Medulla oblongata (tissue), 1 donor: ENCODE results near the gene EFNB2.

Experiments
- DNase-seq: peaks from one replicate; pipeline ENCODE4 v3.0.0-alpha.2; 2015; ENCODE audit errors: extremely low spot score

The EFNB2 gene, protein sequence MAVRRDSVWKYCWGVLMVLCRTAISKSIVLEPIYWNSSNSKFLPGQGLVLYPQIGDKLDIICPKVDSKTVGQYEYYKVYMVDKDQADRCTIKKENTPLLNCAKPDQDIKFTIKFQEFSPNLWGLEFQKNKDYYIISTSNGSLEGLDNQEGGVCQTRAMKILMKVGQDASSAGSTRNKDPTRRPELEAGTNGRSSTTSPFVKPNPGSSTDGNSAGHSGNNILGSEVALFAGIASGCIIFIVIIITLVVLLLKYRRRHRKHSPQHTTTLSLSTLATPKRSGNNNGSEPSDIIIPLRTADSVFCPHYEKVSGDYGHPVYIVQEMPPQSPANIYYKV

DNA sequence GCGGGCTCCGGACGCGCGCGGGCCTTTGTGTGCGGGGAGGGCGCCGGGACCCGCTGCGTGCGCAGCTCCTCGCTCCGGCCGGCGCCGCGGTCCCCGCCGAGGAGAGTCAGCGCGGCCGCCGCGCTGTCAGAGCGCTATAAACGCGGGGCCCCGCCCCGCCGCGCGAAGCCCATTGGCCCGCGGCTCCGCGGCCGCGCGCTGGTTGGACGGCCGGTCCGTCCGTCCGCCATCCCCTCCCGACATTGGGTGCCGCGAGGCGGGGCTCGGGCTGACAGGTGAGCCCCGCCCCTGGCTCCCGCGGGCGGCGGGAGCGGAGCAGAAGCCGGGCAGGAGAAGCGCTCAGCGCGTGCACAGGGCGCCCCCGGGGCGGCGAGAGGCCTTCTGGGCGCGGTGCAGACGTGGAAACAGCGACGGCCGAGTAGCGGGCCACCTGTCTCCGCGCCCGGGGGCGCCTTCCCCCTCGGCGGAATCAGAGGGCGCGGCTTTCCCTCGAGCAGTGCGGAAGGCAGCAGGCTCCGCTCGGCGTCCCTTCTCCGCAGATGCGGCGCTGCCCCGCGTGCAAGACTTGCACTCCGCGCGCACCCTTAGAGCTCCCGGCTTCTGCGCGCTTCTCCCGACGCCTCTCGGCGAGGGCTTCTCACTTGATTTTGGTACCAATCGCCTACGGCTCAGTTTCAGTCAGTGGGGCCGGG is at the start of gene EFNB2:
EFNB2 (minus strand) TSS at position 111 of the 692 bp plus-strand sequence. CDS start 698 bp downstream, outside the sequence.
- DNase-seq = peak; percentile 95

DNA sequence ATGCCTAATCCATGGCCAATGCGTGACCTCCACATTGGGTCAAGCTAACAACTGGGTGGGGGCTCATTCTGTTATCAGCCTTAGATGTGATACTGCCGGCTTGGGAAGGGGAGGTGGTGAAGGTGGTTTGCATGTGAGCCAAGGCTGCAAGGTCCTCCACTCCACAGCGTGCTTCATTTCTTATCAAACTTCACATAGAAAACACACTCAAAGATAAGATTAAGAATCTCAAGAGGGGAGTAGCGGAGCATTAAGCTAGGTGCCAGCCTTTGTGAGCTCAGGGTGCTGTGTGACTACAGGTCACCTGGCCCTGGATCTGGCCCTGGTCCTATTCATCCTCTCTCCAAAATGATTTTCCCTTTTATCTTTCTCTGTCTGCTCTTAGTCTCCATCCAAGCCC is 45.8 kb upstream of the EFNB2 start:
- no peak for DNase-seq

GRCh38 chr13:106575896-106576295 is 40.4 kb upstream of the EFNB2 start:
- DNase-seq = no peak

DNA sequence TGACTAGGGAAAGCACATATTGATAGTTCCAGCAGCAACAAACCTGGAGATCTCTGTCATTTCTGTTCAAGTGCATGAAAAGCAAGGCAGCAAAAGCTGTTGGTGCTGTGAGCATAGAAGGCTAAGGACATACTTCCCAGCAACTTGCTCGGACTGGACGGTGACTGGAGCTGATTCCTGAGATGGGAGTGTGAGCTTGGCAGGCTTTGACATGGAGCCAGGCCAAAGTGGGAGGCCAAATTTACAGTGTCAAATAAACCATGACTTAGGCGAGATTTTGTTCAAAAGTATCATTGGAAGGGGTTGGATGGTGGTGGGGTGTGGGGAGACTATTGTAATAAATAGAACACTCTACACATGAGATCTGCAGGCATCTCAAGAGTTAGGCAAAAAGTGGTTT is 38.4 kb upstream of the EFNB2 start:
- DNase-seq = no peak

DNA sequence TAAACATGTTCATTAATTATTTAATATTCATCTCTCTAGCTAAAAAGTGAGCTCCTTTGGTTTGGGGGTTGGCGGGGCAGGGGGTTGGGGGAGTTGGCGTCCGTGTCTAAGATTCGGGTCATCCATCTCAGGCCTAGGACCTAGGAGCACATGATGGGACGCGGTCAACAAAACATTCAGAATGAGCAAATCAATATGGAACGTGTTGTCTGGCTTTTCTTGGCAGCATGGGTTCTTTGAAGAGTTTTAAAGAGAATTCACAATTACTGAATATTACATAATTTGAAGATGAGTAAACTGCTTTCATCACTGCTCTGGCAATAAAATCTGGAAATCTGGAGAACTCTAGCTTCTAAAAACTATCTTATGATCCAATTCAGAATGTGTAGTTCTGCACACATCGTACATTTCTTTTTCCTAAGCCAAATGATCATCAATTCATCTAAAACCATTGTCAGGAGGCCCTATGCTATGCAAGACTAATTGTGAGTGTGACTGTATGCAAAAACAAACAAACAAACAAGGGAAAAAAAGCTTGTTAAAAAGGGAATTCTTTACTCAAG is 37.9 kb upstream of the EFNB2 start:
- no peak for DNase-seq

DNA sequence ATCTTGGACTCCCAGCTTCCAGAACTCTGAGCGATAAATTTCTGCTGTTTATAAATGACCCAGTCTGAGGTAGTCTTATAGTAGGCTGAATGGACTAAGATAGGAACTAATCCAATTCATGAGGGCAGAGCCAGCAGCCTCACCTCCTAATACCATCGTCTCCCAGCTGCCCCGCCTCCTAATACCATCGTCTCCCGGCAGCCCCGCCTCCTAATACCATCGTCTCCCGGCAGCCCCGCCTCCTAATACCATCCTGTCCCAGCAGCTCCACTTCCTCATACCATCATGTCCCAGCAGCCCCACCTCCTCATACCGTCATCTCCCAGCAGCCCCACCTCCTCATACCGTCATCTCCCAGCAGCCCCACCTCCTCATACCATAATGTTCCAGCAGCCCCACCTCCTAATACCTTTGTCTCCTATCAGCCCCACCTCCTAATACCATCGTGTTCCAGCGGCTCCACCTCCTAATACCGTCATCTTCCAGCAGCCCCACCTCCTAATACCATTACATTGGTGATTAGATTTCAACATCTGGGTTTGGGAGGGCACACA is 34.9 kb upstream of the EFNB2 start:
- no peak for DNase-seq

DNA sequence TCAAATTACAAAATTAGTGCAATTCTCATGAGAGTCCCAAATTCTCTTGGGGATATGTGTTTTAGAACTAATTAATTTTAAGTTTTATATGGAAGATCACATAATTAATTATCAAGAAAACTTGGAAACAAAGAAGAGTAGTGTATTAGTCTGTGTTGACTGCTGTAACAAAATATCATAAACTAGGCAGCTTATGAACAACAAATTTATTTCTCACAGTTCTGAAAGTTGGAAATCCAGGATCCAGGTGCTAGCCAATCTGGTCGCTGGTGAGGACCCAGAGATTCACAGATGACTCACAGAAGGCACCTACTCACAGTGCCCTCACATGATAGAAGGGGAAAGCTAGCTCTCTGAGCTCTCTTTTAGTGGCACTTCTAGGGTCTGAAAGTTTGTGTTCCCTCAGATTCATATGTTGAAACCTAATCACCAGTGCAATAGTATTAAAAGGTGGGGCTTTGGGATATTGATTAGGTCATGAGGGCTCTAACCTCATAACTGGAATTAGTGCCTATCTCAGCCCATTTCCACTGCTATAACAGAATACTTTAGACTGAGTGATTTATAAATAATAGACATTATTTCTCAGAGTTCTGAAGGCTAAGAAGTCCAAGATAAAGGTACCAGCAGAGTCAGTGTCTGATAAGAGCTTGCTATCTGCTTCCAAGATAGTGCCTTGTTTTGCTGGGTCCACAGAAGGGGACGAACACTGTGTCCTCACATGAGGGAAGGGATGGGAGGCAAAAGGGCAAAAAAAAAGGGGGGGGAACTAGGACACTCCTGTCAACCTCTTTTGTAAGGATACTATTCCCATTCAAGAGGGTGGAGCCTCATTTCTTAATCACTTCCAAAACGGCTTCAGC is 34.0 kb upstream of the EFNB2 start:
- DNase-seq = no peak

GRCh38 chr13:106568299-106569003 is 33.0 kb upstream of the EFNB2 start:
- DNase-seq = no peak

DNA sequence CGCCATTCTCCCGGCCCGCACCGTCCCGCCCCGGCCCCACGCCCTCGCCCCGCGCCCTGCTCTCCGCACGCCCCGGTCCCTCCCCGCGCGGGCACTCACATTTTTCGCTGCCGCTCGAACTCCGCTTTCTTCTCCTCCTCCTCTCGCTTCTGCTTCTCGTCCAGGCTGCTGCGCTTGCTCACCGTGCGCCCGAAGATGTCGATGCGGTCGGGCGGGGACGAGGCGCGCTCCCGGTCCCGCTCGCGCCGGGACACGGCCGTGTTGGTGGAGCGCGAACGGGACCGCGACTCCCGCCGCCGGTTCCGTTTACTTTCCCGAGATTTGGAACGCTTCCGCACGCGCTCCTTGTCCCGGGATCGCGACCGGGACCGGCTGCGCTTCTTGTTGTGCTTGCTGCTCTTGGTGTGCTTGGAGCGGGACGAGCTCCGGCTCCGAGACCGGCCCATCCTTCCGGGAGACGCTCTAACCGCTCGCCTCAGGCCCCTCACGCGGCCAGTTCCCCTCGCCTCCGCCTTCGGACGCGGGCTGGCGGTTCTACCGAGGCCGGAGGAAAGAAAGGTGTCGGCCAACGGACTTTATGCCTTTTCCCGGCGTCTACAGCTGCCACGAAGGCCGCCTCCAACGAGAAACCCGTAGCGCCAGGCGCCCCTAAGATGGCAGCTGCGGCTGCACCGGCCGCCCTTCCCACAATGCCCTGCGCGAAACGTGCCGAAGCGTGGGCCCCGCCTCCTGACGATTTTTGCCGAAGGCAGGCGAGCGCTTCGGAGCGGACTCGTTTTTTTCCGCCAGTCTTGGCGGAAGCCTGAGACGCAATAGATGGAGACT is 32.2 kb upstream of the EFNB2 start, which contains the start of gene ARGLU1:
ARGLU1 (minus strand) TSS at position 664 of the 825 bp plus-strand sequence; CDS start at position 446, 218 bp downstream.
- peak; percentile 95 for DNase-seq

DNA sequence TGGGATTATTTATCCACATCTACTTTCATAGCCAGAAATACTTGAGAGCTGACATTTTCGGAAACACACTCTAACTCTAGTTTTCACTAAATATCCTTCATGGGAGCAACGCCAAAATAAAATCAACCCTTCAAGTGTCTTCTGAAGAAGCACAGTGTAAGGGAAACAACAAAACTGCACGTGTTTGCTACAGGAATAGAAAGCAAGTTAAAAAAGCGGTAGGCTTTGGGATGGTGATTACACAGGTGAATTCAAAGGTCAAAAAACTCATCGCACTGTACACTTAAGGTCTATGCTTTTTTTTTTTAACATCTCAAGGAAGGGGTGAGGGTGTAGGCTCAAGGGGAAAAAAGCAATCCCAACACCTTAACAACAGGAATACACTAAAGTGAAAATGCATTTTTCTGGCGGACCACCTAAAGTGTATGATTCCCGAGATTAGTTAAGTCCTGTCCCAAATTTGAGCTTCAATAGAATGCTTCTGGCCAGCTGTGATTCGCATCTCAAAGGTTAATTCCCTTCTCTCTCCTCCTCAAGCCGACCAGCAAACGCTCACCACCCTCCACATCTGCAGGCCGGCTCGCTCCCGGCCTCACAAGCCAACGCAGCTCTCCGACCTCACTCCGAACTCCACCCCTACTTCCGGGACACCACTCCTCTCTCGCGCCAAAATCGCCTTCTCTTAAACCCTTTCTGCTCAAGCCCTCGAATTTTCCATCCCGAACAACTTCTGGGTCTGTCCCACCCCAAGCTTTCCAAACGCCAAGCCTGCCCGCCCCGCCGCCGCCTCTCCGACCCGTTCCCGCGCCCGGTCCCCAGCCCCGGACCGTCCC is 31.4 kb upstream of the EFNB2 start:
- DNase-seq = peak; percentile 68

- DNase-seq = no peak
These were observed 29.8 kb upstream of the EFNB2 start for GRCh38 chr13:106565127-106565775.

DNA sequence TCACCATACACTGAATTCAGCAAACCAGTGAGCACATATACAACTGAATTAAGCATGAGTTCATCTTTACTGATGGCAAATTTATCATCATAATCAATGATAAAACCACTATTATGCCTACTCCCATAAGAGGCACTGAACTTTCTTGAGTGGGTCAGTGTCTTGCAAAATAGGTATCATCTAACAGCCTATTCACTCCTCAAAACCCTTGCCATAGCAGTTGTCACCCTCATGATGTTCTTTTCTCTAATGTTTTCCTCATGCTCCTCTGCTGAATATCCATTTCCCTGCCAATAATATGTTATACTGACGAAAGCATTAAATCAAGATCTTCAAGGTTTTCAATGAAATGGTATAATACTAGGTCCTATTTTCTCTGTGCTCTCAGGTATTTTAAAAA is 26.8 kb upstream of the EFNB2 start:
- DNase-seq = no peak

DNA sequence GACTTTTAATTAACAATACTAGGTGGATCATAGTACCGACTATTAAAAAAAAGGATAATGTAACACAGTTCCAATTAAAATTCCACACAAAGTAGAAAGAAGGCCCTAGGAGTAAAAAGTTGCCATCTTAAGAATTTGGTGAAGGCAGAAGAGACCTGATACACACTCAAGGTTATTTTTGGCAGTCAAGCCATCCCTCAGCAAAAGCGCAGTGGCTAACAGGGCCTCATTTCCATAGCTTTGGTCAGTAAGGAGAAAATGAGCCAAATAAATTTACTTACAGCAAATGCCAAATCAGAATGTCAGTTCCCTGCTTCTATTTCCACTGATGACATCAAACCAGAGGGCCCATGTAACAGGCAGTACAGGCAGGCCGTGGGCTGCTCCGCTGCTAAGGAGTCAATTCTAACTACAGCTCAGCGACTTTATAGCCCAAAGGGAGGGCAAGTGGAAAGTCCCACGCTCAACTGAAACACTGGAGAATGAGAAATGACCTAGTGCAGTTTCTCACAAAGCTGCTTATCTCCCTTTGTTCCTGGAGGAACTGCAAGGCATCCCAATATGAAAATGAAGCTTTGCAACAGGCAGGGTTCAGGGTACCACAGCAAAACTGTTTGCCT is 26.2 kb upstream of the EFNB2 start:
- peak; percentile 34 for DNase-seq

GRCh38 chr13:106560821-106561220 is 25.4 kb upstream of the EFNB2 start:
- DNase-seq = no peak

GRCh38 chr13:106558527-106558926 is 23.1 kb upstream of the EFNB2 start:
- DNase-seq = no peak

DNA sequence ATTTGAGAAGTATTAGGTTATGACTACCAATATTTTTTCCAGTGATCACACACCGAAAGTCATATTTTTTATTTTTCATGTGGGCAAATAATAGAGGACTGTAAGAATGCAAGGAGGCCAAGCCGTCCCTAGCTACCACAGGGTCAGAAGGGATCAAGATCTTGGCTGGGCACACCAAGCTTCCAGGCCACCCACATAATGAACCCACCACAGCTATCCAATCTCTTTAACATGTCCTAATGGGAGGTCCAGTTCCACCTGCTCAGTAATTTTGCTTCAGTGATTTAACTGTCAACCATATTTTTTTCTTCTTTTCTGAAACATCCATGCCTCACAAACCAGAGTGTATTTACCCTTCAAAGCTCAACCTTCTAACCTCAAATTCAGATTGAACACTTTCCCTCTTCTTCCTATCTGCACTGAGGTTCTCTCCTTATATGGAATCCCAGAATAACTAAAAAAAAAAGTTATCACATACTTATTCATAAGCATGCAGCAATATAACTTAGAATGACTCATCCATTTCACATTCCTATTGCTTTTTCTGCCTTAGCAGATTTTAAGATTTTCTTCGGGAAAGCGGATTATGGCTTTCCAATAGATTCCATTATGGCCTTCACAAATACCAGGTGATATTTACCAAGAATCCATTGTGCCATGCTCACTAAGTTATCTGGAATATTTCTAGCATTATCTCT is 20.3 kb upstream of the EFNB2 start:
- no peak for DNase-seq

GRCh38 chr13:106551751-106552150 is 16.3 kb upstream of the EFNB2 start:
- no peak for DNase-seq

DNA sequence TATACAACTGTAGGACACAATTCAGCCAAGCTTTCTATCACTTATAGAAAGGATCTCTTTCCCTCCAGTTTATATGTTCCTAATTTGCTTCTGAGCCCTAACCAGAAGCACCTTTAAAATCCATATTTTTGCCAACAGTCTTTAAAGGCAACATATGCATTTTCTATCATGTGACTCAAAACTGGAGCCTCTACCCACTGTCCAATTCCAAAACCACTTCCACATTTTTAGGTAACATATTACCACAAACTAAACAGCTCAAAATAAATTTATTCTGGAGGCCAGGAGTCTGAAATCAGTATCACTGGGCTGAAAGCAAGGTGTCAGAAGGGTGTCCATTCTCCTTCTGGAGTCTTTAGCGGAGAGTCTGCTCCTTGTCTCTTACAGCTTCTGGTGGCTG is 15.9 kb upstream of the EFNB2 start:
- DNase-seq = no peak
